Activated naive CD4-positive, alpha-beta T cell treated with anti-CD3 and anti-CD28 coated beads, Interleukin-2, amount 10 ng/mL, durations not matched to agents 5 hours and 36 hours (primary cell): ENCODE measurements around the gene MICAL1. TPM values are rescaled to one million over a fixed set of nuclear protein-coding genes. Genes with fewer than 3 reads are reported as not detected.

Experiments
- total RNA-seq, 2 experiments: library from RNA; stranded (reverse); gene quantifications; one replicate each; pipeline ENCODE4 v1.2.3, GENCODE V29; 2021

The MICAL1 gene, protein sequence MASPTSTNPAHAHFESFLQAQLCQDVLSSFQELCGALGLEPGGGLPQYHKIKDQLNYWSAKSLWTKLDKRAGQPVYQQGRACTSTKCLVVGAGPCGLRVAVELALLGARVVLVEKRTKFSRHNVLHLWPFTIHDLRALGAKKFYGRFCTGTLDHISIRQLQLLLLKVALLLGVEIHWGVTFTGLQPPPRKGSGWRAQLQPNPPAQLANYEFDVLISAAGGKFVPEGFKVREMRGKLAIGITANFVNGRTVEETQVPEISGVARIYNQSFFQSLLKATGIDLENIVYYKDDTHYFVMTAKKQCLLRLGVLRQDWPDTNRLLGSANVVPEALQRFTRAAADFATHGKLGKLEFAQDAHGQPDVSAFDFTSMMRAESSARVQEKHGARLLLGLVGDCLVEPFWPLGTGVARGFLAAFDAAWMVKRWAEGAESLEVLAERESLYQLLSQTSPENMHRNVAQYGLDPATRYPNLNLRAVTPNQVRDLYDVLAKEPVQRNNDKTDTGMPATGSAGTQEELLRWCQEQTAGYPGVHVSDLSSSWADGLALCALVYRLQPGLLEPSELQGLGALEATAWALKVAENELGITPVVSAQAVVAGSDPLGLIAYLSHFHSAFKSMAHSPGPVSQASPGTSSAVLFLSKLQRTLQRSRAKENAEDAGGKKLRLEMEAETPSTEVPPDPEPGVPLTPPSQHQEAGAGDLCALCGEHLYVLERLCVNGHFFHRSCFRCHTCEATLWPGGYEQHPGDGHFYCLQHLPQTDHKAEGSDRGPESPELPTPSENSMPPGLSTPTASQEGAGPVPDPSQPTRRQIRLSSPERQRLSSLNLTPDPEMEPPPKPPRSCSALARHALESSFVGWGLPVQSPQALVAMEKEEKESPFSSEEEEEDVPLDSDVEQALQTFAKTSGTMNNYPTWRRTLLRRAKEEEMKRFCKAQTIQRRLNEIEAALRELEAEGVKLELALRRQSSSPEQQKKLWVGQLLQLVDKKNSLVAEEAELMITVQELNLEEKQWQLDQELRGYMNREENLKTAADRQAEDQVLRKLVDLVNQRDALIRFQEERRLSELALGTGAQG
- total RNA-seq, result 100 to 1,000 TPM; 110 to 116 TPM

DNA sequence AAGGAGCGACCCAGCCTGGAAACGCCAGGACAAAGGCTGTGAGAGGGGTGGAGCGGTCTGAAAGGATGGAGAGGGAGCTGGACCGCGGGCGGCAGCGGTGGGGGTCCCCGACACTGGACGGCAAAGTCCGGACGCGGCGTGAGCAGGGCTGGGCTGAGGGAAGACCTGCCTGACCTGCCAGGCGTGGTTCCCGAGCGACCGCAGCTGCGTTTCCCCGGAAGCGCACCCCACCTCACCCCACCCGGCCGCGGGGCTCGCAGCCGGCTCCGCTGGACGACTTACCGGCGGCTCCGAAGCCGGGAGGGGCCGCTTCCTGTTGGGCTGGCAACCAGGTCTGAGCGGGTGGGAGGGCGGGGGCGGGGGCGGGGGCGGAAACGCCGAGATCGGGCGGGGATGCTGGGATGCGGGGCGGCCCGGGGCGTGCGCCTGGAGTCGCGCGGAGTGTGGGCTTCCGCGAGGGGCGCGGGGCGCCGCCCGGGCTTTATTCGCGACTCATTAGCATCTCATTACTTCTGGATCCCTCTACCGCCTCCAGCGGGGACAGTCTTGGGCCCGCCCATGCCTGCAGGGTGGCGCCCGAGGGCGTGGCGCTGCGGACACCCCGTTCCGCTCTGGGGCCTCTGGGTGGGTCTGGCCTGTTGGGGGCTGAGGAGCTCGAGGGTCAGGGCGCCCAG is at the start of gene MICAL1:
TSS of gene MICAL1 (minus strand) at position 336 of the 674 bp plus-strand sequence. CDS start 1,576 bp downstream, outside the sequence.

DNA sequence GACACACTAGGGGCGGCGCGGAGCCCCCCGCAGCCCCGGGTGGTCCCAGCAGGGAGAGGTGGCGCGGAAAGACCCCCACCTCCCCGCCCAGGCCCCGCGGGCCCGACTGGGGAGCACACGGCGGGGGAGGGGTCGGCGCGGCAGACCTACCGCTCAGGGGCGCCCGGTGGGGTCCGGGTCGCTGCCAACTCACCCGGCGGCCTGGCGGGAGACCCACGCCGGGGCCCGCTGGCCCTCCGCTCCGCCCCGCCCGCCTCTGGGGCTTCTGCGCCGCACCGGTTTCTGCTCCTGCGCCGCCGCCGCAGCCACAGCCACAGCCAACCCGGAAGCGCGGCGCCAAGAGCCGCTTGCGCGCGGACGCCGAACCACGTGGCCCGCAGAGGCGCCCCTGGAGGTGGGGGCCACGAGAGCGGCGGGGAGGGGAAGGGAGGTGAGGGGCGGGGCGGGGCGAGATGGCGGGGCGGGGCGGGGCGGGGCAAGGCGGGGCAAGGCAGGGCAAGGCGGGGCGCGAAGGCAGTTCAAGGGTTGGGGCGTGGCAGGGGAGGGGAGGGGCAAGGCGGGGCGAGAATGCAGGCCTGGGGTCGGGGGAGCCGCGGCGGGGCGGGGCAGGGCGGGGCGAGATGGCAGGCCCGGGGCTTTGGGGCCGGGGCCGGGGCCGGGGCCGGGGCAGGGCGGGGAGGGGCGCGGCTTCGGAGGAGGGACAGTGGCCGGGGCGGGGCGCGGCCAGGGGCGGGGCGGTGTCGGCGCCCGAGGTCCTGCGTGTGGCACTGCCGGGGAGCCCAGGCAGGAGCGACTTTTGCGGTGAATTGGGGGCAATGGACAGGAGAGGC is 27.5 kb upstream of the MICAL1 start, which contains the start of gene ZBTB24:
TSS of gene ZBTB24 (minus strand) at position 315 of the 830 bp plus-strand sequence. CDS start 1,193 bp downstream, outside the sequence.

DNA sequence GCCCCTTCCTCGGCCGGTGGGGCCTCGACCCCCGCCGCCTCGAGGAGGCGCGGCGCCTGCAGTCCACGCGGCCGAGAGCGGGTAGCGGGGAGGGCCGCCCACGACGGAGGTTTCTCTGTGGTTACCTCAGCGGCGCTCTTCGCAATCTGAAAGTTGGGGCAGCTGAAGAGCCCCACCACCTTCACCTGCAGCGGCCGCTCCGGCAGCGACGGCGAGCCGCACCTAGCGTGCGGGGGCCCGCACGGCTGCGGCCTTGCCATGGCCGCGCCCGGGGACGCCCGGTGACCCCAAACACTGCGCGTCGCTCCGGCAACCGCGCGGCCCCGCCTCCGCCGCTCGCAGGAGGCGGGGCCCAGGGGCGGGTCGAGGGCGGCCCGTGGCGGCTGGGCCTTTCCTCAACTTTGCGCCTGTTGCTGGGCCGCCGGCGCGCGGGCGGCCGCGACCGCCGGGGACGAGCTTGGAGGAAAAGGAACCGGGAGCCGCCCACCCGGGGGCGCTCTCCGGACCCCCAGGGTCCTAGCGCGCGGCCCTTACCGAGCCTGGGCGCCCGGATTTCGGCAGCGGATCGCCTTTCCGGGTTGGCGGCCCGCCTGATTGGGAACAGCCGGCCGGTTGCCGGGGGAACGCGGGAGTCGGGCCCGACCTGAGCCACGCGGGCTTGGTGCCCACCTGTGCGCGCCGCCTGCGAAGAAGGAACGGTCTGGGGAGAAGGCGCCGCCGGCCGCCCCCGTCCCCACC is 15.1 kb downstream of the MICAL1 start, which contains the start of the genes PPIL6 and SMPD2:
TSS of gene PPIL6 (minus strand) at position 298 of the 738 bp plus-strand sequence. CDS start at position 260, 38 bp downstream.
TSS of gene SMPD2 (plus strand) at position 394 of the 738 bp plus-strand sequence. CDS start 398 bp downstream, outside the sequence.

Other genes with a start within 250 kb of the MICAL1 start
- 100 to 1,000 TPM; 246 to 256 TPM for gene CD164, start 73.3 kb downstream of the MICAL1 start, total RNA-seq
- gene PPIL6, start 15.1 kb downstream of the MICAL1 start, total RNA-seq, result not detected
- gene SMPD2, start 15.0 kb downstream of the MICAL1 start, total RNA-seq, result 10 to 100 TPM; 16.3 to 17.6 TPM
- 10 to 100 TPM; 16.6 to 17.8 TPM for gene ZBTB24, start 27.4 kb upstream of the MICAL1 start, total RNA-seq
- 1 to 10 TPM; 4.3 to 4.8 TPM for gene AK9, start 235.4 kb upstream of the MICAL1 start, total RNA-seq
- 10 to 100 TPM; 10.5 to 10.7 TPM for gene FIG4, start 235.5 kb upstream of the MICAL1 start, total RNA-seq